KG1 (cell line): ENCODE data around the gene SHC3.
"Not testable (repeated sequence)": the region's sequence is repeated elsewhere in the genome, so short reads cannot be mapped to it uniquely, and the experiment has no call there.

Experiments used
- DNase-seq: peaks from one replicate; lab custom pipeline; 2025; lab: John Stamatoyannopoulos, UW

Gene SHC3

DNA sequence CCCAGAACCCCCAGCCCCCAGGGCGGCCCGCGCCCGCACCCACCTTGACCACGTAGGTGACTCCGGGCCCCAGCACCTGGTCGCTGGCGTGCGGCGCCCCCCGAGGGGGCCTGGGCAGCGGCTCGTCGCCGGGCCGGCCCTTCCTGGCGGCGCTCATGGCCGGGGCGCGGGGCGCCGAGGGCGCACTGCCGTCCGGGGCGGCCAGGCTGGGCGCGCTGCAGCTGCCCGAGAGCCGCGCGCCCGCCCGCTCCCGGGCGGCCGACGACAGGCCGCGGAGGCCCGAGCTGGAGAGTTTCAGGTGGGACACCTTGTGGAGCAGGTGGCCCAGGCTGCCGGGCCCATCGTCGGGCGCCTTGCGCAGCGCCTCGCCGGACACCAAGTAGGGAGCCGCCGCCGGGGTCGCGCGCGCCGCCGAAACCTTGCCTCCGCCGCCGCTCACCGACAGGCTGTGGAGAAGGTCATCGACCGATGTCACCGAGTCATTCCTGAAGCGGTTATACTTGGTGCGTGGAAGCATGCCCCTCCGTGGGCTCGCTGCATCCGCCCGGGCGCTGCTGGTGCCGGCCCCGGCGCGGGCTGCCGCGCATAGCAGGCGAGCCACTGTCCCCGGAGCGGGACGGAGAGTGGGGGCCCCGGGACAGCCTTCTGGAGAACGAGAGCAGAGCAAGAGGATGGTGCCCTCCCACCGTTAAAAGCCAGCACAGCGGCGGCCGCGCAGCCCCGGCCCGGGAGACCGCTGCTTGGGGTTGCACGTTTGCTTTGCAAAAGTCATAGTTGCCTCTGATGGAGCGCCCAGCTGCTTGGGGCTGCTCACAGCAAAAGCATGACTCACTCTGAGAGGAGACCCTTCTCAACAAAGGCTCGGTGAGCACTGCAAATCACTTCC, at the start of gene SHC3:
TSS of gene SHC3 (minus strand) at position 875 of the 886 bp plus-strand sequence. CDS start at position 517, 358 bp downstream.
- DNase-seq = no peak

GRCh38 chr9:89225991-89226471, 47.4 kb upstream of the SHC3 start:
- DNase-seq = no peak

GRCh38 chr9:89225587-89225986, 47.0 kb upstream of the SHC3 start:
- DNase-seq = no peak

DNA sequence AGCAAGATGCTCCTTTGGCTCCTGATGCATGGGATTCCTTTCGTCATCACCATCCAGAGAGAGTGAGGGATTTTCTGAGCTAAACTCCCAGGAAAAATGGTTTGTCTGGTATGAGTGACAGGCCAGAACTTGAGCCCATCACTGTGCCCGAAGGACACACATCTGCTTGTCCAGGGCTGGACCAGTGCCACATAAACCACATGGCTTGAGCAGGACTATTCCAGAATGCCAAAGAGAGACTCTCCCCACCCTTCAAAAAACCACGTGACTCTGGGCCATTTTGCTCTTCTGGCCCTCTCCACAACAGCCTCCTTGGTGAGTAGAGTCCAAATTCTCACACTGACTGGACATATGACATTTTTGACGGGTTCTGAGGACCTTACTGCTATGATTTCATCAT, 46.4 kb upstream of the SHC3 start:
- DNase-seq = no peak

DNA sequence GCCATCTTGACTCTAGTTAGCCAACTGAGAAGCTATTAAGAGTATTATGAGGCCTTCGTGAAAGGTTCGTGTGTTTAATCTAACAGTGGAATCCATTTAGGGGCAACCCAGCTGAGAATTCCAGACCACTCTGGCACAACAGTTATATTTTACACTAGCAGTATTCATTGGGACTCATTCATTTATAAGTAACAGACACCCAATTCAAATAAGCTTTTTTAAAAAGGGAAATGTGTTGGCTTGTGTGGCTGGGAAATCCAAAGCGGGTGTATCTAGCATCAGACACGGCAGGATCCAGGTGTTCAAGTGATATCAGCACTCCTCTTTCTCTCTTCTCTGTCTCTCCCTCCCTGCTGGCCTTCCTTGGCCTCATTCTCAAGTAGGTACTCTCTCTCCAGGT, 46.0 kb upstream of the SHC3 start:
- no peak for DNase-seq

DNA sequence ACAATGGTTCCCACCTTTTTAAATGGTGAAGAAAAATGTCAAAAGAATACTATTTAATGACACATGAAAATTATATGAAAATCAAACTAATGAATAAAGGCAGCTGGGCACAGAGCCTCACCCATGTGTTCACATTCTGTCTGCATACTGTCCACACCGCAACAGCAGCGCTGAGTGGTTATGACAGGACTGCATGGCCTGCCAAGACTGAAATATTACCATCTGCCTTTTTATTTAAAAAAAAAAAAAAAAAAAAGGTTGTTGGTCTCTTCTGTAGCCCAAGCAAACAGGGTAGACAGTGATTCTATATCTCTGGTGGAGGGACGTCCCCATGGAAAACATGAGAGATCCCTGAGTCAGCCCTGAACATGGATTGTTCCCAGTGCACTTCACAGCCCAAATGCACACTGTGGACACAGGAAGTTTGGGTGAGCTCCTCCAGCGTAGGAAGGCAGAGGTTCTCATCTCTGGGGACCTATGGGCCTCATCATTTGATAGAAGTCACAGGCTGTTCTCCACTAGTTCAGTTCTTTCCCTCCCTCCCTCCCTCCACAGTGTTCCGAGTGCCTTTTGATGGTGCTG, 44.9 kb upstream of the SHC3 start:
- no peak for DNase-seq

GRCh38 chr9:89219637-89220036, 41.0 kb upstream of the SHC3 start:
- DNase-seq = no peak

DNA sequence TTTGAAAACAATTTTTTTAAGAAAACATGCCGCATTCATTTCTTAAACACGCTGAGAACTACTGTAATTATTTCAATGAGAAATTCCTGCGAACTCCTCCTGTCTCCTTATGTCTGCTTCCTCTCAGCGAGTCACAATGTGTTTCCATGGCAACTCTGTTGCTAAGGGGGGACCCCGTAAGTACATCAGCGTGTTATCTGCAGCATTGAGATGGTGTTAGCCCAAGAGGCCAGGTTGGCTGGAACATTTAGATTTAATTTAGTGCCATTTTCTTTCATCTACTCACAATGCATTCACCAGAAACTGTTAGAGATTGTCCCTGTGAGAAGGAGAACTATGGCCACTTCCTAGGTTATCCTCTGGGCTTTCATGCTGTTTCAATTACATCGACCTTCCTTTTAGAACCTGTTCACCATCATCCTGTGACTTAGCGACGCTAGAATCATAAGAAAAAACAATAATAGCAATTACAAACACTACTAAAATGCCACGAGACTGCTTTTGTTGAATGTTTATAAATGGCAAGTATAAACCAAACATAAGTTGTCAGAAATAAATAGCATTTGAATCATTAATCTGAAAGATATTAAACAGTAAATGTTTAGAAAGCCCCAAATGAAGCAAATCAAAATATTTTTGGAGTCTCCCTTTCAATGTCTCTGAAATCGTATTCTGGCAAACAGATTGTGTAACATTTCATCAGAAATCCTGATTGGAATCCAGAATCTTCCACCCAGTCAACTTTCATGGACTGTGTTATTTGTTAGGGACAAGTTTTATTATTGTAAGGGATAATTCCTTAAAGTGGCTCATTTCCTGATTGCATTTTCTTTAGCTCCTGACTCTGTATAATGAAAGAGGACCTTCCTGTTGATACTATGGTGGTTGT, 39.7 kb upstream of the SHC3 start:
- no peak for DNase-seq

- DNase-seq = no peak
Observed at GRCh38 chr9:89215342-89215741, 36.7 kb upstream of the SHC3 start.

DNA sequence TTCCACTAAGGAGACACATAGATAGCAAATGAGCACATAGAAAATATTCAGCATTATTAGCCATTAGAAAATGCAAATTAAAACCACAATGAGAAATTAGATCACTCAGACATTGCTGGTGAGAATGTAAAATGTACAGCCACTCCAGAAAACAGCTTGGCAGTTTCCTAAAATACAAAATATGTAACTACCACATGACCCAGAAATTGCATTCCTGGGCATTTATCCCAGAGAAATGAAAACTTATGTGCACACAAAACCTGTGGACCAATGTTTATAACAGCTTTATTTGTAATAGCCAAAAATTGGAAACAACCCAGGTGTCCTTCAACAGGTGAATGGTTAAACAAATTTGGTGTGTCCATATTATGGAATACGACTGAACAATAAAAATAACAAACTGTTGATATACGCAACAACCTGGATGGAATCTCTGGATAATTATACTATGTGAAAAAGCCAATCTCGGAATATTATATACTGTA, 34.8 kb upstream of the SHC3 start:
- no peak for DNase-seq

DNA sequence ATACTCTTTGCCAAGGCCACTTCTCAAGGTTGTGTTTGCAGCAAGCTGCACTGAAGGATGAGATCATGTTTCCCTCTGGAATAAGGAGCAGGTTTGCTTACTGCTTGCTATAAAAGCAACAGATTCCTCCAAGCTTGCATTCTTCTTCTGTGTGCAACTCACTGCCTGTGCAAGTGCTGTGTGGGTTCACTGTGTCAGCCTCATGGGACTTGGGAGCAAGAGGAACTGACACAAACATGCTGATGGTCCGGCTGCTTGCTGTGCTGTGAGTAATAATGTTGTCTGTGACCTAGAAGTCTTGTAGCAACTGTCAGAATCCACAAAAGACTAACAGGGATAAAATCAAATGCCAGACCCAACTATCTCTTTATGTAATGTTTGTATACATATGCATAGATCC, 33.6 kb upstream of the SHC3 start:
- no peak for DNase-seq

DNA sequence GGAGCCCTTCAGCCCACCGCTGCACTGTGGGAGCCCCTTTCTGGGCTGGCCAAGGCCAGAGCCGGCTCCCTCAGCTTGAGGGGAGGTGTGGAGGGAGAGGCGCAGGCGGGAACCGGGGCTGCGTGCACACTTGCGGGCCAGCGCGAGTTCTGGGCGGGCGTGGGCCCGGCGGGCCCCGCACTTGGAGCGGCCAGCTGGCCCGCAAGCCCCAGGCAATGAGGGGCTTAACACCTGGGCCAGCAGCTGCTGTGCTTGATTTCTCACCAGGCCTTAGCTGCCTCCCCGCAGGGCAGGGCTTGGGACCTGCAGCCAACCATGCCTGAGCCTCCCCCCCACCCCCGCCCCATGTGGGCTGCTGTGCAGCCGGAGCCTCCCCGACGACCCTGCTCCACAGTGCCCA, 30.7 kb upstream of the SHC3 start:
- DNase-seq = not testable (repeated sequence)

GRCh38 chr9:89207026-89207425, 28.4 kb upstream of the SHC3 start:
- DNase-seq = no peak

DNA sequence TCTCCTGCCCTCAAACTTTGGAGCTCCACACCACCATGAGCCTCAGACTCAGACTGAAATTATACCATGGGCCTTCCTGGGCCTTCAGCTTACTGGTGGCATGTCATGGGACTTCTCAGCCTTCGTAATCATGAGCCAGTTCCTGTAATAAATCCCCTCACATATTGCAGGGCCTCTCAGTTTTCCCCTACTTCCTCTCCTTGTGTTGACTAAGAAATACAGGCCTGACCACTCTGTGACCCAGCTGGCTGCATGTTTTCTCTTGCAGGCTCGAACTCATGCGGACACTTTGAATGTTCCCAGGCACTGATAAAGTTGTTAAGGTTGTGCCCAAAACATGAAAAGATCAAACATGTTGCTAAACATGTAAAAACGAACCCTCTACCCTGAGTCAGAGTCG, 26.2 kb upstream of the SHC3 start:
- no peak for DNase-seq

- DNase-seq = no peak
Observed at GRCh38 chr9:89195131-89195797, 16.6 kb upstream of the SHC3 start.

DNA sequence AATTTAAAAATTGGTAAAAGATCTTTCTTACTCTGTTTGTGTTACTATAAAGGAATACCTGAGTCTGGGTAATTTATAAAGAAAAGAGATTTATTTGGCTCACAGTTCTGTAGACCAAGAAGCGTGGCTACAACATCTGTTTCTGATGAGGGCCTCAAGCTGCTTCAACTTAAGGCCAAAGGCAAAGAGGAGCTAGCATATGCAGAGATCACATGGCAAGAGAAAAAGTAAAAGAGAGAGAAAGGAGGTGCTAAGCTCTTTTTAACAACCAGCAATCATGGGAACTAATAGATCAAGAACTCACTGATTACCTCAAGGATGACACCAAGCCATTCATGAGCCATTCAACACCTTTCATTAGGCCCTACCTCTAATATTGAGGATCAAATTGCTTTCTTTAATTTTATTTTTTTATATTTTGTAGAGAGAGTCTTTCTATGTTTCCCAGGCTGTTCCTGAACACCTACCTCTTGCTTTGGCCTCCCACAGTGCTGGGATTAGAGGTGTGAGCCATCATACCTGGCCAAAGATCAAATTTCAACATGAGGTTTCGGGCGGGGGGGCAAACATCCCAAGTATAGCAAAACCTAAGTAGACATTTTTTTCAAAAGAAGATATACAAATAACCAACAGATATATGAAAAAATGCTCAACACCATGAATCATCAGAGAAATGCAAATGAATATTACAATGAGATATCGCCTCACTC, 16.0 kb upstream of the SHC3 start:
- DNase-seq = no peak

- no peak for DNase-seq
Observed at GRCh38 chr9:89191004-89191403, 12.4 kb upstream of the SHC3 start.

DNA sequence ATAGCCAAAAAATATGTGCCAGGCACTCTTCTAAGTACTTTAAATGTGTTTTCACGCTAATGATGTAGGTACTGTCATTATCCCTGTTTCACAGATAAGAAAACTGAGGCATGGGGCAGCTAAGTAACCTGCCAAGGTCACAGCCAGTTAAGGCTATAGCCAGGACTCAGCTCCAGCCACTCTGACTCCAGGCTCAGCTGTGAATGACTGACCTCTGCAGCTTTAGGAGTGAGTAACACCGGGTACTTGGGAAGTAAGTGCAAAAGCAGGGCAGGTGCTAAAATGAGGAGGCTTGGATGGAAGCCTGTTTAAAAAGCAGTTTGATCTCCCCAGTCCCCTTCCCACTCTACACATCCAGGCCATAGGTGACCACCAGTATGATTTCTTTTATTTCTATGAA, 10.6 kb upstream of the SHC3 start:
- no peak for DNase-seq

GRCh38 chr9:89187950-89188349, 9.3 kb upstream of the SHC3 start:
- DNase-seq = no peak

DNA sequence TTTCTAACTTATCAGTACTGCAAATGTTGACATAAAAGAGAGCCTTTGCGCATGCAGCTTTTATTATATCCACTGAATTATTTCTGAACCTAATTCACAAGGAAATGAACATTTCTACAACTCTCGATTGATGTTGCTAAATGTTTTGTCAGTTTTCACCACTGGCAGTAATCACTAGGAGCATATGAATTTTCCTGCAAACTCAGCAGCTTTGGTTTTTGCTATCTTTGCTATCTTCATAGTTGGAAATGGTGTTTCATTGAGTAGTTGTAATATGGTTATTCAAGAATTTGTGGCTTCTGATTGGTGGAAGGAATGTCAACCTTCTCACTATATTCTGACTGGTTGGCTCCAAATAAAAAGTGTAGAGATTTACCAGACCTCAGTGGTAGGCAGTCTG, 8.9 kb upstream of the SHC3 start:
- no peak for DNase-seq

GRCh38 chr9:89186960-89187359, 8.3 kb upstream of the SHC3 start:
- no peak for DNase-seq
